DND-41 (cell line): ENCODE measurements around the gene WNK2.

Experiments used
- ATAC-seq: fragments of 200-7000 bp; cut with Tn5 transposase; 3 replicates; pipeline ENCODE4 v1.9.1; 2021; ENCODE audit warnings: low read depth; ENCODE audit not compliant: insufficient read depth
- DNase-seq: peaks from one replicate; pipeline ENCODE4 v3.0.0-alpha.2; 2020
- H2AFZ ChIP-seq: 2 replicates; pipeline ENCODE4 v1.6.0; 2012; ENCODE audit warnings: low read depth, low read length
- H3K27ac ChIP-seq: 2 replicates; pipeline ENCODE4 v1.5.1; 2012; ENCODE audit warnings: low read length, inconsistent platforms
- H3K27me3 ChIP-seq: fragments of 200-600 bp; sonication (generic); 2 replicates; pipeline ENCODE4 v1.6.0; 2012; ENCODE audit warnings: low read length, mild to moderate bottlenecking, inconsistent platforms; ENCODE audit not compliant: insufficient read depth, poor library complexity
- H3K36me3 ChIP-seq: 2 replicates; pipeline ENCODE4 v1.5.1; 2012; ENCODE audit warnings: low read length, inconsistent platforms; ENCODE audit not compliant: insufficient read depth
- H3K4me1 ChIP-seq: 2 replicates; pipeline ENCODE4 v1.5.1; 2012; ENCODE audit warnings: mild to moderate bottlenecking, low read length; ENCODE audit not compliant: insufficient read depth
- H3K4me2 ChIP-seq: 2 replicates; pipeline ENCODE4 v1.6.0; 2012; ENCODE audit warnings: mild to moderate bottlenecking, moderate library complexity, low read length, inconsistent platforms; ENCODE audit not compliant: insufficient read depth
- H3K4me3 ChIP-seq, 2 experiments: fragments of 200-600 bp in 1 of 2; shearing (Covaris generic) in 1 of 2; 2 replicates each; pipeline ENCODE4 v1.5.1; 2012 to 2016; ENCODE audit warnings: inconsistent platforms in 2 of 2, low read length in 2 of 2, mild to moderate bottlenecking in 2 of 2, low read depth in 1 of 2, moderate library complexity in 1 of 2
- H3K79me2 ChIP-seq: 2 replicates; pipeline ENCODE4 v1.6.0; 2012; ENCODE audit warnings: low read length, inconsistent platforms; ENCODE audit not compliant: insufficient read depth
- H3K9ac ChIP-seq: 2 replicates; pipeline ENCODE4 v1.6.0; 2012; ENCODE audit warnings: low read depth, mild to moderate bottlenecking, inconsistent platforms, low read length, moderate library complexity
- H3K9me3 ChIP-seq: 2 replicates; pipeline ENCODE4 v1.5.1; 2012; ENCODE audit warnings: low read length, moderate library complexity, mild to moderate bottlenecking, inconsistent platforms; ENCODE audit not compliant: insufficient read depth, severe bottlenecking
- H4K20me1 ChIP-seq: 2 replicates; pipeline ENCODE4 v1.6.0; 2012; ENCODE audit warnings: low read length; ENCODE audit not compliant: insufficient read depth
- CTCF ChIP-seq: IDR thresholded peaks from 2 replicates; pipeline ENCODE4 v1.5.1; 2012; ENCODE audit warnings: borderline replicate concordance, low read length, moderate library complexity, mild to moderate bottlenecking; ENCODE audit not compliant: poor library complexity, severe bottlenecking; ENCODE audit errors: extremely low read depth
- EZH2 ChIP-seq: IDR thresholded peaks from 3 replicates; pipeline ENCODE4 v1.6.1; 2012; ENCODE audit warnings: borderline replicate concordance, low read depth, mild to moderate bottlenecking, moderate library complexity, low read length, inconsistent platforms; ENCODE audit not compliant: severe bottlenecking

WNK2 gene

DNA sequence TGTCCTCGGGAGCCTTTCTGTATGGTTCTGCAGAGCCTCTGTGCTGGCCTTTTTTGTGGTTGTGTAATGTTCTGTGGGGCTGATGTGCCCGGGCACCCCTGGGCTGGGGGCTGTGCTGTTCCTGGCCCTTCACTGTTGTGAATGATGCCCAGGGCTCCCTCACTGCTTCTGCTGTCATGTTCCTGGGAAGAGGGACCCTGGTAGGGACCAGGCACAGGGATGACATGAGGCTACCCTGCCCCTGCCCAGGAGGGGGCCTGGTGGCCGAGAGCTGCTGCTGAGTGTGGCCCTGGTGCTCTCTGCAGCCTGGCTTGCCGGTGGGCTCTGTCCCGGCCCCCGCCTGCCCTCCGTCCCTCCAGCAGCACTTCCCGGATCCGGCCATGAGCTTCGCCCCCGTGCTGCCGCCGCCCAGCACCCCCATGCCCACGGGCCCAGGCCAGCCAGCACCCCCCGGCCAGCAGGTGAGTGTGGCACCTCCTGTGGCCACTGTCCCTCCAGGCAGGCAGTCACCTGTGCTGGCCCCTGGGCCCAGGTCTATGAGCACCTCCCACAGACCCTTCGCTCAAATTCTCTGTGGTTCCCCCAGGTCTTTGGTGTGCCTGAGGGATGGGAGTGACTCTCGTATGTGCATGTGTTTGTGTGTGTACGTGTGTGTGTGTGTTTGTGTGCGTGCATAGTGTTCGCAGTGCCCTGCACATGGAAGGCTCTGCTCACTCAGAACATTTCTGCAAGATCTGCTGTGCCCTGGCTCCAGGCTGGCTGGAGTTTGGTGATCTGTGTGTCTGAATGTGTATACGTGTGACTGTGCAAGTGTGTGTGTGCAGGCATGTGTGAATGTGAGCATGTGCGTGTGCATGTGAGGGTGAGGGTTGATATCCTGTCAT lies 72.3 kb downstream of the WNK2 start:
- Histone ChIP-seq H4K20me1 (no peaks in the 10 kb centered on the region), H3K9me3 (no peaks in the 10 kb centered on the region), H3K9ac (no peak overlapping the region), H2AFZ (no peak overlapping the region), H3K27me3 (no peaks in the 10 kb centered on the region), H3K4me2 (no peak overlapping the region), H3K36me3 (no peaks in the 10 kb centered on the region), H3K4me3 (no peak overlapping the region), H3K4me1 (no peaks in the 10 kb centered on the region), H3K27ac (no peak overlapping the region), H3K79me2 (no peaks in the 10 kb centered on the region)
- TF ChIP-seq EZH2 (no peak), CTCF (no peak)
- ATAC-seq (no peak), DNase-seq (no peak)

- no peak overlapping the region for H3K27ac ChIP-seq
- no peak for DNase-seq
Measured at GRCh38 chr9:93256878-93257807, 73.2 kb downstream of the WNK2 start.

GRCh38 chr9:93257808-93258331 lies 73.9 kb downstream of the WNK2 start:
- no peaks in the 10 kb centered on the region for H3K79me2 ChIP-seq
- no peak overlapping the region for H3K27ac ChIP-seq
- H4K20me1 ChIP-seq, result no peaks in the 10 kb centered on the region
- H3K9me3 ChIP-seq, result no peaks in the 10 kb centered on the region
- no peak overlapping the region for H3K4me3 ChIP-seq
- H3K36me3 ChIP-seq, result no peaks in the 10 kb centered on the region
- H2AFZ ChIP-seq, result no peak overlapping the region
- H3K27me3 ChIP-seq, result no peaks in the 10 kb centered on the region
- DNase-seq (no peak), ATAC-seq (no peak)
- no peak overlapping the region for H3K4me2 ChIP-seq
- H3K9ac ChIP-seq, result no peak overlapping the region
- TF ChIP-seq EZH2 (no peak), CTCF (no peak)
- peaks cover 3% of the 10 kb centered on the region; the same call in 1 of the 2 replicates for H3K4me1 ChIP-seq

More at GRCh38 chr9:93256878-93257807, 73.2 kb downstream of the WNK2 start:
- Histone ChIP-seq H3K36me3 (no peaks in the 10 kb centered on the region), H3K9me3 (no peaks in the 10 kb centered on the region), H3K4me2 (no peak overlapping the region), H3K9ac (no peak overlapping the region), H3K79me2 (no peaks in the 10 kb centered on the region), H2AFZ (no peak overlapping the region), H3K27me3 (no peaks in the 10 kb centered on the region), H3K4me3 (no peak overlapping the region), H4K20me1 (no peaks in the 10 kb centered on the region), H3K4me1 (no peaks in the 10 kb centered on the region)
- no peak for TF ChIP-seq EZH2
- TF ChIP-seq CTCF, result no peak
- ATAC-seq, result no peak
